Renal cortex interstitium (tissue), 11 donors: ENCODE measurements around the gene KRT10. TPM values are rescaled to one million over a fixed set of nuclear protein-coding genes. Genes with fewer than 3 reads are reported as not detected.
A peak's percentile ranks its signal among the peaks of the same experiment; 100 is the strongest.

ENCODE experiments used
- DNase-seq, 11 donors: peaks; one replicate each; pipeline ENCODE4 v3.0.0-alpha.2; 2013; ENCODE audit warnings: low read depth in 9 of 11, low spot score in 4 of 11; ENCODE audit errors: extremely low read depth in 1 of 11
- polyA plus RNA-seq, 3 donors: library from polyadenylated mRNA; unstranded; fragments of 120-200 nt; gene quantifications; one replicate each; pipeline ENCODE4 v1.2.1, GENCODE V29; 2013; ENCODE audit not compliant: insufficient read length in 3 of 3

Gene KRT10
- polyA plus RNA-seq, 3 donors: 47.1 to 49.5 (median 48.5) TPM

DNA sequence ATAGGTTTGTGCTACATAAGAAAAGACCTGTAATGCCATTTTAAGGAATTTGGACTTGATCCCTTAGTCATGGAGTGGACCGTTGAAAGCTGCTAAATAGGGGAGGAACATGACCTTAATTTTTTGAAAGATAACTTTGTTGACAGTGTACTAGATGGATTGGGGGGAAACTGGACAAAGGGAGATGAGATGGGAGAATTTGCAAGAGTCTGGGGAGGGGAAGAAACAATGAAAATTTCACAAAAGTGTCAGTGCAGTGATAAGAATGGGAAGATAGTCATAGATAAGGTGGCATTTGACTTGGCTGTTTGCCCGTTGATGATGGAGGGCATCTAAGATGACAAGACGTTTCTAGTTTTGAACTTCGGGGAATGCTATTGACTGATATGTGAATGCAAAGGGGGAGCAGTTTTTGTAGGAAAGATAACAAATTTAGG lies 22.3 kb upstream of the KRT10 start:
- no peak for DNase-seq

DNA sequence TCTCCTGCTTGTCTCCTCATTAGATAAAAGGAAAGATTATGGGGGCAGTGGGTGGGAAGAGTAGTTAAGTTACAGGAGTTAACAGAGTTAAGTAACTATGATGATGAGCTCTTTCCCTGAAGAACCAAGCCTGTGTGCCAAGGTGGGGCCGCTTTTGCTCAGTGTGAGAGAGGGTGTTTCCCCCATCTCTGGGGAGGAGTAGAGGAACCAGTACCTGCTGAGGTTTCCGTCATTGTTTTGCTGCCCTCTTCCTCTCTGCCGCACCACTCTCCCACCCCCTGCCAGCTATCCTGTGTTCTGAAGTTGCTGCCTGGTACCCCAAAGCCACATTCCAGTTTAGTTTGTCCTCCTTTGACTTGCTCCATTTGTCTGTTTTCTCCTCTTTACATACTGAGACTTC lies 20.8 kb upstream of the KRT10 start:
- no peak for DNase-seq

DNA sequence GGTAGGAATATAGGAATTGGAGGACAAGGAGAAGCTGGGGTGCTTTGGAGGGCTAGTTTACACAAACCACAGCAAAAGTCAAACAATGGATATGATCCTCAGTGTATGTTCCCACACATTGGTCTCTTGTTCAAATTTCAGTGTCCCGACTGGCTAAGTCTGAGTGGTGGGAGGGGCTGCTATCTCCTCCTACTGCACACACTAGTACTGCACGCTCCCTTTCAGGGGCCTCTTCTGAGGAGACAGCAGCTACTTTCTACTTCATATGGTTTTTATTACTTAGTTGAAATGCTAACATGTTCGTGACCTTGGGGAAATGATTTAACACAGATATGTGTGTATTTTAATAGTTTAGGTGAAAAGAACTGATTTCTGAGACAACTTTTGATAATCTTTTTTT lies 18.8 kb upstream of the KRT10 start:
- DNase-seq: no peak

DNA sequence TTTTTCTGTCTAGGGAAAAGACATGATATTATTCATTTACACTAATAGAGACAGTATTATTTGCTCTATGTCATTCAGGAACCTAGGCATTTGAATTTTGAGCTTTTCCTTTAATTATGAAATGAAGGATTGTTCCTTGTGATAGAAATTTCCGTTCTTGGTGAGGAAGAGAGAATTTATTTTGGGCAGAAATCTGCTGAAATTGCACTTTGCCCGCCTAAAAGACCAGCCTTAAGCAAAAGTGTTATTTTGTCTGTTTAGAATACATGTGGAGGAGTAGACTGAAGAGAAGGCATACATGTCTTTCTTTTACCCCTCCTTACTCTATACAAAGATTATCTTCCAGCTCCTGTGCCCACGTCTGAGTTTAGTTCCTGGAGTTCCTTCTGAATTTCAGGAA lies 16.8 kb upstream of the KRT10 start:
- DNase-seq: no peak

DNA sequence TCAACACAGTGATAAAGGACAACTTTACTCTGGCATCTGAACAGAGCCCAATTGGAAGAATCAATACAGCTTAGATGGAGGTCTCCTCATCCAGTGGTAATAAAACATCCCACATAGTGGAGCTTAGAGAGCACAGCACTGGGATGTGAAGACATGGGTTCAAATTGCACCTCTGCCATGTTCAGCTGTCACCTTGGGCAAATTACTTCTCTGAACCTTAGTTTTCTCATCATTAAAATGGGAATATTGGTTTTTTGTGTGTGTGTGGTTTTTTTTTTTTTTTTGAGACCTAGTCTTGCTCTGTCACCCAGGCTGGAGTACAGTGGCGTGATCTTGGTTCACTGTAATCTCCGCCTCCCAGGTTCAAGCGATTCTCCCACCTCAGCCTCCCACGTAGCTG lies 13.6 kb upstream of the KRT10 start:
- DNase-seq: no peak

GRCh38 chr17:40833882-40834281 lies 11.5 kb upstream of the KRT10 start:
- no peak for DNase-seq

DNA sequence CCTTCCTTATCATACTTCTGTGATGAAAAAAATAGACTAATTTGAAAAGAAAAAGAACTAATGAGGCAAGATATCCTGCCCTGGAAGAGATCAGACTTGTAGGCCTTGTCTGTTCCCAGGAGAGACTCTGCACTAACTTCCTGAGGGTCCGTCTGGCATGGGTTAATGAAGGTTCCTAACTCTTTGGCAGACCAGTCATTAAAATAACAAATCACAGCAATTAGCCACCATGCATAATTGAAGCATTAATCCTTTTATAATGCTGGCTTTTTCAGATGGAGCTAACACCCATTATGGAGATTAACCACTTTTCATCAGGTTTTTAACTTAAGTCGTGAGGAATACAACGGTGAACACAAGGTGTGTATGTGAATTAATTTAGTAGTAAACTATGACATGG lies 10.4 kb upstream of the KRT10 start:
- no peak for DNase-seq

DNA sequence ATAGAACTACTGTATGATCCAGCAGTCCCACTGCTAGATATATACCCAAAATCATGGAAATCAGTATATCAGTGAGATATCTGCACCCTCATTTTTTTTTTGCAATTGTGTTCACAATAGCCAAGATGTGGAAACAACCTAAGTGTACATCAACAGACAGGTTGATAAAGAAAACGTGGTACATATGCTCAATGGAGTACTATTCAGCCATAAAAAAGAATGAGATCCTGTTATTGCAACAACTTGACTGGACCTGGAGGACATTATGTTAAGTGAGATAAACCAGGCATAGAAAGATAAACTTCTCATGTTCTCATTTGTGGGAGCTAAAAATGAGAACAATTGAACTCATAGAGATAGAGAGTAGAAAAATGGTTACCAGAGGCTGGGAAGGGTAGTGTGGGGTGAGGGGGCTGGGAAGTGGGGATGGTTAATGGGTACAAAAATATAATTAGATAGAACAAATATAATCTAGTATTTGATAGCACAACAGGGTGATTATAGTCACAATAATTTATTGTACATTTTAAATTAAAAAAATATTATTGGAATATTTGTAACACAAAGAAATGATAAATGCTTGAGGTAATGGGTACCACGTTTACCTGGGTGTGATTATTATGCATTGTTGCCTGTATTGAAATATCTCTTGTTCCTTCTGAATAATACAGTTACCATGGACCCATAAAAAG lies 7.8 kb upstream of the KRT10 start:
- no peak for DNase-seq

DNA sequence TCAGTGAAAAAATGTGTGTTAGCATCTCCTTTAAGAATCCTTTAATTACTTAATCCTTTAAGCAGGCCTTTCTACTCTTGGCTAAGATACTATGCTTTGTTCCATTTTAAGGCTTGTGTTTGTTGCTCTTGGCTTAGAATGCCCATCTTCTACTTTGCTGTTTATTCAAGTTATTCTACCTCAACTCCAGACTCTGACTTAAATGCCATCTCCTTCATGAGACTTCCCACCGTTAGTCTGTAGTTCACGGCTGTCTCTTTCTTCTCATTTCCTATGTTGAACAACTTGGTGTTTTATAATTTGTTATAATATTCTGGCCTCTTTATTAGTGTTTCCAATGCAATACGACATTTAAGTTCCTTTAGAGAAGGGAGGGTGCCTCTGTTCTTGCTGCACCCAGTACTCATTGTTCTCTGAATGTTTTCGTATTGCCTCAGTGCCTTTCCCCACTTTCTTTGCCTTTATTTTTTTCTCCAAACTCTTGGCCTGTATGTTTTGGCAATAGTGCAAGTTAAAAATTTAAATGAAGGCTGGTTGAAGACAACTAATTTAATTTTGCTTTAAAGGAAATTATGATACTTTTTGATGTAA lies 6.1 kb upstream of the KRT10 start:
- DNase-seq: no peak

DNA sequence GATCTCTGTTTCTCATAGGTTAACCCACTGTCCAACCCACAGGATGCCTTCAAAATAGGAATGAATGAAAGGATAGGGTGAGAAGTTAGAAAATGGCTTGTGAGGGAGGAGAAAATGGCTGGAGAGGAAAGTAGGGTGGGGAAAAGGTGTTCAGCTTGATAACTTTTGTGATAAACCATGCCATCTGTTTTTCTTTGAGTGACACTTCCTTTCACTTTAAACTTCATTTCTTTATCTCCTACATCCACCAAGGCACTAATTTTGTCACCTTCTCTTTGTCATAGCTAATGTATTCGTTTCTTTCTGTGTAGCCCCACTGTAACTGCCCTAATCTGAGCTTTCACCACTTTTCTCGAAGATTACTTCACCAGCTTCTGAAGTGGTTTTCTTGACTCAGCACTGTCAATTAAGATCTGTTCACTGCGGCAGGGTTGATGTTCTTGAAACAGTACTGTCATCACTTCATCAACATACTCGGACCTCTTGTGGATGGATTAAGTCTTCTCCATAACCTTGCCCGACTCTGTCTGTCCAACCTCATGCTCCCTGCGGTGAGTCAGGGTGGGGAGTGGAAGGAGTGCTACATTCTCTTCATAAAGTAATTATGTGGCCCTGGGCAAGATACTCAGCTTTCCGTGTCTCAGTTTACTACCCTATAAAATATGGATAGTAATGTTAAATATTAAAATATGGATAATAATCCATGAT lies 5.5 kb upstream of the KRT10 start:
- DNase-seq: no peak

GRCh38 chr17:40825599-40825998 lies 3.2 kb upstream of the KRT10 start:
- peak in 5 of 11 donors; percentile 22 to 42 (median 38) for DNase-seq

DNA sequence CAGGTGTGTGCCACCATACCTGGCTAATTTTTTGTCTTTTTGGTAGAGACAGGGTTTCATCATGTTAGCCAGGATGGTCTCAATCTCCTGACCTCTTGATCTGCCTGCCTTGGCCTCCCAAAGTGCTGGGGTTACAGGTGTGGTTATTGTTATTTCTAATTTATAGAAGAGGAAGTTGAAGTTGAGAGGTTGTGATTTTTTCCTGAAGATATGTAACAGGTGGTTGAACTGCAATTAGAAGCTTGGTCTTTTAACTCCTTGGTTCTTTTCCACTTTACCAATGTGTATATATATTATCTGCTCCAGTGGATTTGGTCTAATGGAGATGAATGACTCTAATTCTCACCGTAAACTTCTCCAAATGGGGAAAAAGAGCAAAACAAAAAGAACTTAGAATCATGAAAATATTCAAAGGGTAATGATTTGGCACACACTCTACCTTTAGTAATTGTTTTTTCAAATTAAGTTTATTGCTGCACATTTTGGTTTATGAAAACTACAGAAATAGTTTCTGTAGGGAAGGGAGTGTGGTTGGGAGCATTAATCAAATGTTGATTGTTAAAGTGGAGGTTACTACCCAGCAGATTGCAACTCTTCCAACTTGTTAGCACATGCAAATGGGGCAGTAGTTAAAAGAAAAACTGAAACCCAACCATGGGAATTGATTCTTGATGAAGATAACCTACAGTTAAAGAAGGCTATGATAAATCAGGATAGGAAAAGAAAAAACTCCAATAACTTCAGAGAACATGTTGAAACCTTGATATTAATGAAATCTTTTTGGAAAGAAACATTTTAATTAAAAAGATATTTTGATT lies 1.8 kb upstream of the KRT10 start:
- DNase-seq: no peak

DNA sequence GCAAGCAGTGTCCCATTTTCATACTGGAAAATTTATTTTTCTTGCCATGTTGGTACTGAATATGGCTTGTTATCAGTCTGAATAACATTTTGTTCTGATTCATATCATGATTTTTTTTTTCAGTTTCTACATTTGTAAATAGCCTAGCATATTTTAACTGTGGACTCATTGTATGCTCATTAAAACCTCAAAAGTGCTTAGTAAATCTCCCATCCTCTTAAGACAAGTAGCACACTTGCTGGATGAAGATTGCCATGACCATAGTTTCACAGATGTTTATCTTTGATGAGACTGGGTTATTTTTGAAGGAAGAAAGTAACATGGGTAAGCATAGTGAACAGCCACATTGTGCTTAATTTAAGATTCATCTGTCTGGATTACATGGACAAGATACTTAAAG lies 878 bp downstream of the KRT10 start:
- no peak for DNase-seq

DNA sequence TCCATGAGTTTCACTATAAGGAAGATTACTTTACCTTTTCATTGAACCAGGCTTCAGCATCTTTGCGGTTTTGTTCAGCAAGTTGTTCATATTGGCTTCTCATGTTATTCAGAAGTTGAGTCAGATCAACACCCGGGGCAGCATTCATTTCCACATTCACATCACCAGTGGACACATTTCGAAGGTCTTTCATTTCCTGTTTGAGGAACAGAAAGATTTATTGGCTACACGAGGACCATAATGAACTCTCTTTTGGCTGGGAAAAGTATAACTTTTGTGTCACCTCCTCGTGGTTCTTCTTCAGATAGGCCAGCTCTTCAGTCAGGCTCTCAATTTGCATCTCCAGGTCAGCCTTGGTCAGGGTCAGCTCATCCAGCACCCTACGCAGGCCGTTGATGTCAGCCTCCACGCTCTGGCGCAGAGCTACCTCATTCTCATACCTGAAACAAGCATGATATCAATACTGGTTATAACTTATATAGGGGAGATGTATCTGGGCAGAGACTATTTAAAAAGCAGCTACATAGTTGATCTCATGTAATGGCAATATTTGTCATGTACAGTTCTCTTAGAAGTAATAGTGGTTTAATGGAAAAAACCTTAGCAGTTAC lies 2.1 kb downstream of the KRT10 start:
- no peak for DNase-seq

DNA sequence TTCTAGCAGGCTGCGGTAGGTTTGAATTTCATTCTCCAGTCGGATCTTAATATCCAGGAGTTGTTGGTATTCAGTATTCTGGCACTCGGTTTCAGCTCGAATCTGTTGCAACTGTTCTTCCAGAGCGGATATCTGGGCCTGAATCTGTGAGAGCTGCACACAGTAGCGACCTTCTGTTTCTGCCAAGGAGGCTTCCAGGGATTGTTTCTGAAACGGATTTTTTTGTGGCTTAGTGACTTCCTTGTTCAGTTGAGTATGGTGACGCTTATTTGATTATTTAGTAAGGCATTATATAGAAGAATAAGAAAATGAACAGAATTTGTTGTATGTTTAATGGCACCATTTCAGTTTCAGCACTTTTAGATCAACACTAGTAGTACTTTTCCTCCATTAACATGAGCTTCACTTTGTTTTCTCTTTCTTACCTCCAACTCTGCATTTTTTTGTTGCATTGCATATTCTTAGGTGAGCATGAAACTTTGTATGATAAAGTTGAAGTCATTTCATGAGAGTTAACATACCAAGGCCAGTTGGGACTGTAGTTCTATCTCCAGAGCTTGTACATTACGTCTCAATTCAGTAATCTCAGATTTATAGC lies 2.8 kb downstream of the KRT10 start:
- DNase-seq: peak in 2 of 11 donors; percentile 7 to 8

DNA sequence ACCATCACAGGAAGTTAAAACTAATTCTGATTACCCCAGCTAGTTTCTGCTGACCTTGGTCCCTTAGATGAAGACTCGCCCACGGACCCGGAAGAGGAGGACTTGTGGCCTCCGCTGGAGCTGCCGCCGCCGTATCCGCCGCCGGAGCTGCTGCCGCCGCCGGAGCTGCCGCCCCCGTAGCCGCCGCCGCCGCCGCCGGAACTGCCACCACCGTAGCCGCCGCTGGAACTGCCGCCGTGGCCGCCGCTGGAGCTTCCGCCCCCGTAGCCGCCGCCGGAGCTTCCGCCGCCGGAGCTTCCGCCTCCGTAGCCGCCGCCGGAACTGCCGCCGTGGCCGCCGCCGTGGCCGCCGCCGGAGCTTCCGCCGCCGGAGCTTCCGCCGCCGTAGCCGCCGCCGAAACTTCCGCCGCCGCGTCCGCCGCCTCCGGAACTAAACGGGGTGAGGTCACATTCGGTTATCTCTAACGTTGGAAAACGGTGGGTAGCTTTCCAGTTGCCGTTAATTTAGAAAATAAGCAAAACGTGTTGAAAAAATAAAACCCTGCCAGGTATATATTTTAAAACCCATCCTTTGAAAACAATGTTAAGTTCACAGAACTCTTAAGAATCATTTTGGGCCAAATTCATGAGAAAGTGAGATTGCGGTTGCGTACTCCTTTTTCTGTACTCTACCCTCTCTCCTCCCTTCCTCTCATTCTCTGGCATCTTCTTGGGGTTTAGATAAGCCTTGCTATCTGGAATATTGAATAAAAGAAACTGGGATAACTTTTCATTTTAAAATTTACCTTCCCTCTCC lies 3.5 kb downstream of the KRT10 start:
- peak in 10 of 11 donors; percentile 53 to 81 (median 74) for DNase-seq

- DNase-seq: no peak
Measured at GRCh38 chr17:40818343-40818732, 4.1 kb downstream of the KRT10 start.

GRCh38 chr17:40817103-40817682 lies 5.2 kb downstream of the KRT10 start:
- DNase-seq: no peak
